ENCODE results near the gene TIE1.

TIE1 gene

GRCh38 chr1:43351421-43352350 lies 50.9 kb downstream of the TIE1 start:
- WGBS (ENCODE audit: extremely low coverage, insufficient coverage, insufficient read length): no CpG with 5 or more reads among the region's 10 CpGs
- no peak overlapping the region for H3K4ac ChIP-seq (ENCODE audit: low read depth, low read length)
- H3K14ac ChIP-seq (ENCODE audit: low read length): no peak overlapping the region
- no peak overlapping the region for H3K23ac ChIP-seq (ENCODE audit: low read length)
- no peak overlapping the region for H3K4me3 ChIP-seq (ENCODE audit: low read depth, low read length)
- no peaks in the 10 kb centered on the region for H3K9me3 ChIP-seq (ENCODE audit: insufficient read depth, low read depth, low read length)
- no peak overlapping the region for H3K9ac ChIP-seq (ENCODE audit: low read length)
- H3K36me3 ChIP-seq (ENCODE audit: control insufficient read depth in 1 of 2, insufficient read depth in 2 of 2, low read length in 2 of 2): no peaks in the 10 kb centered on the region
- no peak overlapping the region for H2BK120ac ChIP-seq (ENCODE audit: insufficient read depth, low read length, poor library complexity)
- no peak overlapping the region for H3K18ac ChIP-seq (ENCODE audit: low read length)
- H3K4me2 ChIP-seq (ENCODE audit: low read length): no peak overlapping the region
- H2AK5ac ChIP-seq (ENCODE audit: low read length): no peak overlapping the region
- no peak for DNase-seq
- H3K4me1 ChIP-seq (ENCODE audit: control insufficient read depth in 1 of 2, insufficient read depth in 2 of 2, low read length in 2 of 2): peaks cover 3 to 4% of the 10 kb centered on the region in 2 experiments
- H4K12ac ChIP-seq (ENCODE audit: low read depth, low read length): no peak overlapping the region
- H4K91ac ChIP-seq (ENCODE audit: low read depth, low read length): no peak overlapping the region
- peaks cover 7% of the 10 kb centered on the region for H3K79me2 ChIP-seq (ENCODE audit: control insufficient read depth, insufficient read depth, low read length, poor library complexity)
- H2BK5ac ChIP-seq (ENCODE audit: low read depth, low read length, poor library complexity): no peak overlapping the region
- no peak overlapping the region for H4K8ac ChIP-seq (ENCODE audit: low read depth, low read length)
- H3K79me1 ChIP-seq (ENCODE audit: low read length): peaks cover 9% of the 10 kb centered on the region
- no peaks in the 10 kb centered on the region for H3K27me3 ChIP-seq (ENCODE audit: insufficient read depth, low read length)
- H2AFZ ChIP-seq (ENCODE audit: insufficient read depth, low read length, poor library complexity): no peak overlapping the region
- H3K27ac ChIP-seq (ENCODE audit: low read depth, low read length): no peak overlapping the region
- peak overlapping the region; percentile 8 for H2BK12ac ChIP-seq (ENCODE audit: low read length)

GRCh38 chr1:43352351-43352705 lies 51.5 kb downstream of the TIE1 start:
- peaks cover 7% of the 10 kb centered on the region for H3K79me2 ChIP-seq (ENCODE audit: control insufficient read depth, insufficient read depth, low read length, poor library complexity)
- H3K23ac ChIP-seq (ENCODE audit: low read length): no peak overlapping the region
- no peak overlapping the region for H4K91ac ChIP-seq (ENCODE audit: low read depth, low read length)
- no peak overlapping the region for H2BK12ac ChIP-seq (ENCODE audit: low read length)
- no peak overlapping the region for H2AK5ac ChIP-seq (ENCODE audit: low read length)
- no peak overlapping the region for H3K18ac ChIP-seq (ENCODE audit: low read length)
- H3K79me1 ChIP-seq (ENCODE audit: low read length): peaks cover 9% of the 10 kb centered on the region
- H3K27ac ChIP-seq (ENCODE audit: low read depth, low read length): no peak overlapping the region
- no peak overlapping the region for H2AFZ ChIP-seq (ENCODE audit: insufficient read depth, low read length, poor library complexity)
- no peak overlapping the region for H3K14ac ChIP-seq (ENCODE audit: low read length)
- no peaks in the 10 kb centered on the region for H3K36me3 ChIP-seq (ENCODE audit: control insufficient read depth in 1 of 2, insufficient read depth in 2 of 2, low read length in 2 of 2)
- H3K4me3 ChIP-seq (ENCODE audit: low read depth, low read length): no peak overlapping the region
- H3K9me3 ChIP-seq (ENCODE audit: insufficient read depth, low read depth, low read length): no peaks in the 10 kb centered on the region
- no CpG with 5 or more reads among the region's 2 CpGs for WGBS (ENCODE audit: extremely low coverage, insufficient coverage, insufficient read length)
- H3K4me1 ChIP-seq (ENCODE audit: control insufficient read depth in 1 of 2, insufficient read depth in 2 of 2, low read length in 2 of 2): peaks cover 3 to 4% of the 10 kb centered on the region in 2 experiments
- no peaks in the 10 kb centered on the region for H3K27me3 ChIP-seq (ENCODE audit: insufficient read depth, low read length)
- no peak overlapping the region for H3K4ac ChIP-seq (ENCODE audit: low read depth, low read length)
- no peak overlapping the region for H4K12ac ChIP-seq (ENCODE audit: low read depth, low read length)
- H2BK5ac ChIP-seq (ENCODE audit: low read depth, low read length, poor library complexity): no peak overlapping the region
- no peak for DNase-seq
- no peak overlapping the region for H2BK120ac ChIP-seq (ENCODE audit: insufficient read depth, low read length, poor library complexity)
- H3K9ac ChIP-seq (ENCODE audit: low read length): no peak overlapping the region
- no peak overlapping the region for H3K4me2 ChIP-seq (ENCODE audit: low read length)
- H4K8ac ChIP-seq (ENCODE audit: low read depth, low read length): no peak overlapping the region

GRCh38 chr1:43352881-43353280 lies 52.1 kb downstream of the TIE1 start:
- Histone ChIP-seq H2AK5ac (ENCODE audit: low read length) (no peak overlapping the region), H3K79me2 (ENCODE audit: control insufficient read depth, insufficient read depth, low read length, poor library complexity) (peaks cover 7% of the 10 kb centered on the region), H2AFZ (ENCODE audit: insufficient read depth, low read length, poor library complexity) (no peak overlapping the region), H4K91ac (ENCODE audit: low read depth, low read length) (no peak overlapping the region), H3K36me3 (ENCODE audit: control insufficient read depth in 1 of 2, insufficient read depth in 2 of 2, low read length in 2 of 2) (no peaks in the 10 kb centered on the region), H3K9ac (ENCODE audit: low read length) (no peak overlapping the region), H3K14ac (ENCODE audit: low read length) (no peak overlapping the region), H2BK12ac (ENCODE audit: low read length) (no peak overlapping the region), H3K27ac (ENCODE audit: low read depth, low read length) (no peak overlapping the region), H3K4me2 (ENCODE audit: low read length) (no peak overlapping the region), H3K4me3 (ENCODE audit: low read depth, low read length) (no peak overlapping the region), H3K4me1 (ENCODE audit: control insufficient read depth in 1 of 2, insufficient read depth in 2 of 2, low read length in 2 of 2) (peaks cover 3 to 5% of the 10 kb centered on the region in 2 experiments), H3K18ac (ENCODE audit: low read length) (no peak overlapping the region), H4K8ac (ENCODE audit: low read depth, low read length) (no peak overlapping the region), H3K79me1 (ENCODE audit: low read length) (peaks cover 9% of the 10 kb centered on the region), H3K4ac (ENCODE audit: low read depth, low read length) (no peak overlapping the region), H4K12ac (ENCODE audit: low read depth, low read length) (no peak overlapping the region), H3K9me3 (ENCODE audit: insufficient read depth, low read depth, low read length) (no peaks in the 10 kb centered on the region), H2BK120ac (ENCODE audit: insufficient read depth, low read length, poor library complexity) (no peak overlapping the region), H2BK5ac (ENCODE audit: low read depth, low read length, poor library complexity) (no peak overlapping the region), H3K23ac (ENCODE audit: low read length) (no peak overlapping the region), H3K27me3 (ENCODE audit: insufficient read depth, low read length) (no peaks in the 10 kb centered on the region)
- no CpG with 5 or more reads among the region's 3 CpGs for WGBS (ENCODE audit: extremely low coverage, insufficient coverage, insufficient read length)
- no peak for DNase-seq

- WGBS (ENCODE audit: extremely low coverage, insufficient coverage, insufficient read length): no CpG with 5 or more reads among the region's 2 CpGs
Observed at GRCh38 chr1:43354471-43354870, 53.7 kb downstream of the TIE1 start.

More at GRCh38 chr1:43354471-43354870, 53.7 kb downstream of the TIE1 start:
- Histone ChIP-seq H2AFZ (ENCODE audit: insufficient read depth, low read length, poor library complexity) (no peak overlapping the region), H3K9me3 (ENCODE audit: insufficient read depth, low read depth, low read length) (no peaks in the 10 kb centered on the region), H3K4me1 (ENCODE audit: control insufficient read depth in 1 of 2, insufficient read depth in 2 of 2, low read length in 2 of 2) (peaks cover 0 to 3% of the 10 kb centered on the region in 2 experiments), H4K12ac (ENCODE audit: low read depth, low read length) (no peak overlapping the region), H3K4me2 (ENCODE audit: low read length) (no peak overlapping the region), H3K4ac (ENCODE audit: low read depth, low read length) (no peak overlapping the region), H3K27me3 (ENCODE audit: insufficient read depth, low read length) (no peaks in the 10 kb centered on the region), H3K4me3 (ENCODE audit: low read depth, low read length) (no peak overlapping the region), H3K23ac (ENCODE audit: low read length) (no peak overlapping the region), H3K18ac (ENCODE audit: low read length) (no peak overlapping the region), H4K91ac (ENCODE audit: low read depth, low read length) (no peak overlapping the region), H2AK5ac (ENCODE audit: low read length) (no peak overlapping the region), H3K9ac (ENCODE audit: low read length) (no peak overlapping the region), H2BK12ac (ENCODE audit: low read length) (no peak overlapping the region), H3K27ac (ENCODE audit: low read depth, low read length) (no peak overlapping the region), H3K79me1 (ENCODE audit: low read length) (peaks cover 8% of the 10 kb centered on the region), H3K36me3 (ENCODE audit: control insufficient read depth in 1 of 2, insufficient read depth in 2 of 2, low read length in 2 of 2) (no peaks in the 10 kb centered on the region), H2BK5ac (ENCODE audit: low read depth, low read length, poor library complexity) (no peak overlapping the region), H4K8ac (ENCODE audit: low read depth, low read length) (no peak overlapping the region), H3K14ac (ENCODE audit: low read length) (no peak overlapping the region), H3K79me2 (ENCODE audit: control insufficient read depth, insufficient read depth, low read length, poor library complexity) (peaks cover 6% of the 10 kb centered on the region), H2BK120ac (ENCODE audit: insufficient read depth, low read length, poor library complexity) (no peak overlapping the region)
- no peak for DNase-seq
